Hippocampal formation (tissue), 2 donors: ENCODE results near the gene COL4A2.
A peak's percentile ranks its signal among the peaks of the same experiment; 100 is the strongest.

Experiments
- DNase-seq, 2 donors: peaks; one replicate each; lab custom pipeline; 2025; lab: John Stamatoyannopoulos, UW

Gene COL4A2

DNA sequence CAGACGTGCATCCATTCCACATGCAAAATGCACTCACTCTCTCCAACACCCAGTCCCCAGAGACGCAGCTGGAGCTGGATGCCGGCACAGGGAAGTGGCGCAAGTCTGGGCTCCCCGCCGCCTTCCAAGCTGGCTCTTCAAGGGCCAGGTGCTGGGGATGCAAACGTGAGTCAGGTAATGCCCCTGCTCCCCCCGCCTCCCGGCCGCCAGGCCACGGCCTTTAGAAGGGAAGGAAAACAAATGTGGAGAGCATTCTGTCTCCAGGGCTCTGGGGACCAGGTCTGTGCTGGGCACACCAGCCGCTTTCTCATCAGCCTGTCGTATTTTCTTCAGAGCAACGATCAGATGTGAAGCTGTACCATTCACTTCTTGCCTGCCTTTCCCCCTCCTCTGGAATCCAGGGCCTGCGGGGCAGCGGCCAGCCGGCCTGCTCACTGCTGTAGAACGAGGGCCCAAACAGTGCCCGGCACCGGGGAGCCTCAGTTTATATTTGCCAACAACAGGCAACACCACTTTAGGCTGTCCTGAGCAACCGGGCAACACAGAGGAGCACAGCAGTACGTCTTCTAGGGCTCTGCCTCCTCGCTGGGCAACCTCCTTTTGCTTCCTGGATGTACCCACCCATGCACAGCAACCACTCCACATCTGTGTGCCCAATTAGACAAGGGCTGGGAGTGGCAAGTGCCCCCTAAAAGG lies 250.7 kb downstream of the COL4A2 start:
- no peak for DNase-seq

DNA sequence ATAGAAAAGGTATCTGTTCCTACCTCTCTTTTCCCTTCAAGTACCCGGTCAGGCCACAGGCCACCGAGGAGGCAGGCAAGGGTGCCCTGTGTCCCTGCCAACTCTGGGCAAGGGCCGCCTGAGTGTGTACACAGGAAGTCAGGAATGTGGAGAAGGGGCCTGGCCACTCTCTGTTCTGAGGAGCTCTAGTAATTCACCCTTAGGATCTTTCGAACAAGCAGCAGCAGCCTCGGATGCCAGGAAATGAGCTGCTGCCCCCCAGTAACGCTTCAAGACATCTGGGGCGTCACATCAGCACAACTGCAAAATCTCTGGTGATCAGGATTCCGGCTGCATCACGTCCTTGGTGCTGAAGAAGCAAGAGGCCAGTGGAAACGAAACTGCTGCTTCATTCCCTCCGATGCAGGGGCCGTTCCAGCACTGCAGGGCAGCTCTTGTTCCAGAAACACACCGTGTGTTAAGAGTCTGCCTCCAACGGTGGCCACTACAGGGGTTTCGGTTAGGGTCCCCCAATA lies 252.4 kb downstream of the COL4A2 start:
- peak in 1 of 2 donors; percentile 32 for DNase-seq

DNA sequence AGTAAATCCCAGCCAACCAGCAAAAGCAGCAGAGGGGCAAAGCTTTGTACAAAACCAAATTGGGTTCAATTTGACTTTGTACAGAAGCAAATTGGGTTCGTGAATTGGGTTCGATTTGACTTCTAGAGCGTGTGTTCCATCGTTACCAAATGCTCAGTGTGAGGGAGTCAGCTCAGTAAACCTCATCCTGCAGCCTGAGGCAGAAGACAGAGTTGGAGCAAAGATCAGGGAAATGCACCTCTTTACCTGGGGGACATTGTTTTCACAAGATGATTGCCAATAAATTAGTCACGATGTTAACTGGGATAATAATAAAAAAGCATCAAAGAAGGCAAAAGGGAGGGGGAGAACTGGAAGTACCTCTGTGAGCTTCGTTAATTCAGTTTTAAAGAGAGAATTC lies 252.9 kb downstream of the COL4A2 start:
- DNase-seq: no peak

DNA sequence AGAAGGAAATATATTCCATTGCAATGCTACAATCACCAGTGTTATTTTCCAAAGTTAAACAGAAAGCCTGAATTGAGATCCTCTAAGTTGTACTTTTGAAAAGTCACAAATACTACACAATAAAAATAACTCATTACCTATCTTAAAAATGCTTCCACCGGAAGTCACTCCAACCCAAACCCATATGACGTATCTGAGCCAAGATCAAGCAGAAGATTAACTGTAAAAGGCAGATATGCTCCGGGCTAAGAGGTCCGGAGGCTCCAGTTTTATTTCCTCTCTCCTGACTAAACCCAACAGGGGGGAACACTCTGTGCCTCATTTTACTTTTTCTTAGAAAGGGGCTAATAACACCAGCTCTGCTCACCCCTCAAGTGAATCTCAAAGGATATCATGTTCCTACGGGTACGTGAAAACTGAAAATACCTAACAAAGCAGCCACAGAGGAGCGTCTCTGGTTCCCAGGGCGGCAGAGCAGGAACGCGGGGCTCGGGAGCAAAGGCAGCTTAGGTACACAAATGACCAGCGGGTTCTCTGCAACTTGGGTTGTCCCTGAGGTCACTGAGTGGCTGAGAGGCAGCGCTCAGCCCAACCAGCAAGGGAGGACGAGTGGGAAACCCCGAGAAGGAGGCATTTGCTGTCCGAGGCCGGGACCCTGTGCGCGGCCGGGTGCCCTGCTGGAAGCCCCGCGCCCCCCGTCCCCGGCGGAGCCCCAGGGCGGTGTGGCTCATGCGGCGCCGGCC lies 253.7 kb downstream of the COL4A2 start:
- DNase-seq: no peak

DNA sequence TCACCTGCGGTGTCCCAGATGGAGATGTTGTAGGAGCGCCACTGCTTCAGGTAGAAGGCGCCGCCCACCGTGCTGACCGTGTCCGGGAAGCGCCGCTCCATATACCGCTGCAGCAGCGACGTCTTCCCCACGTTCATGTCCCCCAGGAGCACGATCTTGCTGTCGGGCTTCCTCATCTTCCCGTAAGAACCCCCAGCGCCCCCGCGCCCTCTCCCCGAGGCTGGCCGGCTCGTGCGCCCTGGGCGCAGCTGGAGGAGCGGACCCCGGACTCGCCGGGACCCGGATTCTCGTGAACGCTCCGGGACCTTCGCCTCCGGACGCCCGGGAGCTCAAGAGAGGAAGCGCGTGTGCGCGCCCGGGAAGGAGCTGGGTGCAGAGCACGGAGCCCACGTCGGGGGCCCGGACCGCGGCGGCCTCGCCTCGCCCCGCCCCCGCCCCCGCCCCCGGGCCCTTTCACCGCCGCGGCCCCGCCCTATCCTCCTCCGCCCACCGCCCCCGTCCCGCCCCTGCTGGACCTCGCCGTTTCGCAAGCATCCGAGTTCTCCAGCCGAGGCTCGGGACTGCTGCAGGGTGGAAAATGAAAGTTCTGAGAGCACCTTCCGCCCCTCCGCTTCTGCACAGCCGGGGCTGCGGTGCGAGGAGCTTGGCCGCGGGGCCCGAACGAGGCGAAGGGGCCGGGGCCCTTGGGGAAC lies 254.4 kb downstream of the COL4A2 start, which contains the start of gene RAB20:
RAB20 (minus strand) TSS at position 379 of the 692 bp plus-strand sequence; CDS start at position 176, 203 bp downstream.
- peak in 1 of 2 donors; percentile 44 for DNase-seq

DNA sequence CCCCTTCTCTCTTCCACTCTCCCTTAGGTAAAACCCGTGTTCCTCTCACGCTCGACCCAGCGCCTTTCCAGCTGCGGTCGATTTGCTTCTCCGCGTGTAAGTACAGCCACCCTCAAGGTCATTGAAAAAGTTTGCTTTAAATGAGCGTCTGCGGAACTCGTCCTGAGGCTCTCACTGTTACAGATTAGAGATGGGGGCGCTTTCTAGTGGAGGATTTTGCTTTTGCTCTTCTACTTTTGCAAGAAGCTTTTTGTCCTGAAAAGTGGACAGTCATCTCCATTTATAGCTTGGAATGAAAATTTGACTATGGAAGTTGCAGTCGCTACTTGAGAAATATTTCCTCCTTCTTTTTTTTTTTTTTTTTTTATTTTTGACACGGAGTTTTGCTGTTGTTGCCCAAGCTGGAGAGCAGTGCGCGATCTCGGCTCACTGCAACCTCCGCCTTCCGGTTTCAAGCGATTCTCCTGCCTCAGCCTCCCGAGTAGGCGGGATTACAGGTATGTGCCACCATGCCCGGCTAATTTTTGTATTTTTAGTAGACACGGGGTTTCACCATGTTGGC lies 255.0 kb downstream of the COL4A2 start:
- DNase-seq: no peak
